NCI-H1930 (cell line): ENCODE results near the gene IDUA.
"Not testable (repeated sequence)": the region's sequence is repeated elsewhere in the genome, so short reads cannot be mapped to it uniquely, and the experiment has no call there.

Source experiments
- DNase-seq, 2 experiments: peaks; one replicate each; lab custom pipeline; 2025; lab: John Stamatoyannopoulos, UW

Gene IDUA

DNA sequence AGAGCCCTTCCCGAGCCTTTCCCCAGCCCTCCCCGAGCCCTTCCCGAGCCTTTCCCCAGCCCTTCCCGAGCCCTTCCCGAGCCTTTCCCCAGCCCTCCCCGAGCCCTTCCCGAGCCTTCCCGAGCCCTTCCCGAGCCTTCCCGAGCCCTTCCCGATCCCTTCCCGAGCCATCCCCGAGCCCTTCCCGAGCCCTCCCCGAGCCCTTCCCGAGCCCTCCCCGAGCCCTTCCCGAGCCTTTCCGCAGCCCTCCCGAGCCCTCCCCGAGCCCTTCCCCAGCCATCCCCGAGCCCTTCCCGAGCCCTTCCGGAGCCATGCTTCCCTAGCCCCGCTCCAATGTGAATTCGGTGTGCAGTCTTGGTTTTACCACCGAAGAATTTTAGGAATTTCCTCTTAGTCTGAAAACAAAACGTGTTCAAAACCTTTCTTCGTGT lies 59.8 kb downstream of the IDUA start:
- DNase-seq = peak; percentile 52 to 55

DNA sequence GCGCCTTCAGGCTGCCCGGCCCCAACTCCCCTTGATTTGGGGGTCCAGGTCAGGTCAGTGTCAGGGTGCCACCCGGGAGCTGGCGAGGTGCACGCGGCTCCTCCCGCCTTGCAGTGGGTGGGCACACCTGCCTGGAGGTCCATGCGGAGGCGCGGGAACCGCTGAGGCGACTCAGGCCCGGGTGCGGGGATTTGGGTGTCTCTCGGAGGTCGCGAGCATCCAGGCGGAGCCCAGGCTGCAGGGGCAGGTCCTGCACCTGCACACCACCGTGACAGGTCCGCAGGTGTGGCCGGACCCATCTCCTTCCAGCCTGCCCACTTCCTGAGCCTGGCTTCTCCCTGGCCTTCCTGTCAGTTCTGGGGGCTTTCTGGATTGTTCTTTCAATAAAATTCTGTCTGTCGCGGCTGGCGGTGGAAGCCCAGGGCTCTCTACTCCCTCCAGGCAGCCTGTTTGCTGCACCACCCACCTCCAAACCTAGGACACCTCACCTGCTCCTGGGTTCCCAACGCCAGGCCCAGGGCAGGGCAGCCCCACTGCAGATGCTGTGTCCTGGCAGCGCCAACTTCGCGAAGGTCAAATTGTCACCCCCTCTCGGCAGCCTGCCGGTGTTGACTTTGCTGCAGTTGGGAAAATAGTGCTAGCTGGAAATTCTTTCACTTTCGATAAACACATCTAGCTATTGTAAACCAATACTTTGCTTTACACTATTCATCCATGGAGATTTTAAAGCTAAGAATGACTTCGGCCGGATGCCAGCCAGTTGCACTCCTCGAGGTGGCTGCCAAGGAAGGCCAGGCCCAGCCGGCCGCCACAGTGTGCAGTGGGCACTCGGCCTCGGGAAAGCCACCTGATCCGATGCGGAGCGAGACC lies 60.5 kb downstream of the IDUA start:
- DNase-seq = no peak

DNA sequence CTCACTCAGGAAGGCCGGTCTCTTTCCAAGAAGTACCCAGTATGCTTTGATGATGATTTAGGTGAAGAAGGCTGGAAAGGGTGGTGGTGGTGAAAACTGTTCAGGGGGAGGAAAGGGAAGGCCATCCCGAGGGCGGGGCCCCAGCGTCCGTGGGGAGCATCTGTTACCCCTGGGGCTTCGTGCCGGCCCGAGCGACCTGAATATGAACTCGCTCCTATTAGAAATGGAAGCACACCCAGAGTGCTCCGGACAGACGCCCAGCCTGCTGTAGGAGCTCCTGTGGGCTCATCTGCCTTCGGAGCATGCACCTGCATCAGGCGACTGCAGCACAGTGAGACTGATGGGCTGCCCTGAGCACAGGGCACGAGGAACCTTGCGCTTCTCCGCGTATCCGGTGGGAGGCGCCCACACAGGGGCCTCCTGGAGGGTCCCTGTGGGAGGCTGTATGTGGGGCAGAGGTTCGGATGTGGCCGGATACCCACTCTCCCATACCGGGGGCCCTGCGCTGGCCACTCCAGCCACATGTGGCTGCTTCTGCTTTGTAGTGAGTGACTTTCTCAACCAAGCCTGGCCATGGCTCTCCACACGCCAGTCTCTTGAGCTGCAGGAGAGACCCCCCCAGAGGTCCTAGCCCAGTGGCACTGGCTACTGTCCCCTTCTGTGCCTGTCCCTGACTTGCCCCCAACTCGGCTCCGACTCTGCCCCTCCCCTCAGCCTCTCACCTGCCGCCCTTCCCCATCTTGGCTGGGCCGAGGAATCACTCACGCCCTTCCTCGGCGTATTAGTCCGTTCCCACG lies 61.3 kb downstream of the IDUA start:
- DNase-seq = no peak

DNA sequence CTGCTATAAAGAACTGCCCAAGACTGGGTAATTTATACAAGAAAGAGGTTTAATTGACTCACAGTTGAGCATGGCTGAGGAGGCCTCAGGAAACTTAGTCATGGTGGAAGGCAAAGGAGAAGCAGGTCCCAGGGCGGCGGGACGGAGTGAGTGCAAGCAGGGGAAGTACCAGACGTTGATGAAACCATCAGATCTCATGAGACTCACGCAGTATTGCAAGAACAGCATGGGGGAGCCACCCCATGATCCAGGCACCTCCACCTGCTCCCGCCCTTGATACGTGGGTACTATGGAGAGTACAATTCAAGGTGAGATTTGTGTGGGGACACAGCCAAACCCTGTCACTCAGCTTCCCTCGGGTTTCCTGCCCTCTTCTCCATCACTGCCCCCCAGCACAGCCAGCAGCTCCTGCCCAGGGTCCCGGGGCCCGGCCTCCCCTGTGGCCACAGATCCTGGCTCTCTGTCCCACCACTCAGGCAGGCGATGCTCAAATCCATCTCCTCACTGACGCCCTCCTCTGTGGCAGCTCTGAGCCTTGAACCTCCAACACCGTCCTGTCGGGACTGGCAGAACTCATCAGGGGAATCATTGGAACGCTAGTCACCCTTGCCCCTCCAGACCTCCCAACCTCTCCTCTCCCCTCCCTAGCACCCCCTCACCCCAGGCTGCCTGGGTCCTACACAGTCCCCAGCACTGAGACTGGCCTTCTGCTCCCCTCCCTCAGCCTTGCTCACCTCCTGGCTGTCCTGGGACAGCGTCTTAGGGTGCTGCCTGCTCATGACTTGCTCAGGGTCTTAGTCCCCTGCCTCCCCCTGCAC lies 62.1 kb downstream of the IDUA start:
- no peak for DNase-seq

DNA sequence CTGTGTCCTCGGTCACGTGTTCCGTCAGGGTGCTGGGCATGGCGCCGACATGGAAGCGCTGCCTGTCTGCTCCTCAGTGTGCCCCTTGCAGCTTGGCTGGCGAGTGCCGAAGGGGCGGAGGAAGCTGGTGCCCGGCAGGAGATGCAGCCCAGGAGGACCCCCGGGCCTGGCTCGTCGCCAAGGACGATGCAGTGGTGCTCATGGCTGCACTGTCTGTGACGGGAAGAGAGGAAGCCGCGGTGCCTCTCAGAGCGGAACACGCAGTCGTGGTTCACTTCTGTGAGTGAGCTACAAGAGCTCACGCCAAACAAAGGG lies 62.7 kb downstream of the IDUA start:
- DNase-seq = no peak

DNA sequence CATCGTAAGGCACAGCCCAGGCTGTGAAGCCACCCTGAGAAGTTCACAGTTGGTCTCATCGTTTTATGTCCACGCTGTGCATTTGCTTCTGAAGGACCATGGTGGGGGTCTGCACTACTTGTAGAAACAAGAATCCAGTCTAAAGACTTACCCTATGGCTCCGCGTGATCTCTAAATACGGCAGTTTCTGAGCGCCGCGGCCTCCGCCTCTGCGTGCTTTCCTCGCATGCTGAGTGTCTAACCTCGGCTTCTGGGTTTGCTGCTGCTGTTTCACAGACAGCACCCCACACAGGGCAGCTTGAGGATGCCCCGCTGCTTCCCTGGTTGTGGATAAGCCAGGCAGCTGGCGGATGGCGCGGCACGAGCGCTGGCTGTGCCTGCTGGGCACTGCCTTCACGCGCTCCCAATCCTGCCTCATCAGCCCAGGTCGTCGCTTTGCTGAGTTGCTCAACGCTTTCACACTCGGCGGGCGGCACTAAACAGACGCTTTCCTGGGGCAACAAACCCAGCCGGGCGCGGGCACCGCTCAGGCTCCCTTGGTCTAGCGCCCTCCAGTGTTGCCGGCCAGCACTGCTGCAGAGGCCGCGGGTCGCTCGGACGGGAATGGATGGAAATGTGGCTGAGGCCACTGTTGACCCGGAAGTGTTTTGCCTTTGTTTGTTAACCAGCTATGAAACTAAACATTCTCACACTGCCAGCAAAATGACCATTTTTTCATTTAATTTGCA lies 63.8 kb downstream of the IDUA start:
- no peak for DNase-seq

DNA sequence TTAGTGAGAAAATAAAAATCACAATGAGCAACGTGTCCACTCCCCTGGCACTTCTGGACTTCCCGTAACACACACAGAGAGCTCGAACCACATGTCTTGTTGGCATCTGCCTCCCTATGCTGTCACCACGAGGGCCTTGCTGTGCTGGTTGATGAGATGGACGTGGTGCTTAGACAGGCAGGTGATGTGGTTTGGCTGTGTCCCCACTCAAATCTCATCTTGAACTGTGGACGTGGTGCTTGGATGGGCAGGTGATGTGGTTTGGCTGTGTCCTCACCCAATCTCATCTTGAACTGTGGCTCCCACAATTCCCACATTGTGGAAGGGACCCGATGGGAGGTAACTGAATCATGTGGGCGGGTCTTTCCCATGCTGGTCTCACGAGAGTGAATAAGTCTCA lies 64.6 kb downstream of the IDUA start:
- DNase-seq = no peak

DNA sequence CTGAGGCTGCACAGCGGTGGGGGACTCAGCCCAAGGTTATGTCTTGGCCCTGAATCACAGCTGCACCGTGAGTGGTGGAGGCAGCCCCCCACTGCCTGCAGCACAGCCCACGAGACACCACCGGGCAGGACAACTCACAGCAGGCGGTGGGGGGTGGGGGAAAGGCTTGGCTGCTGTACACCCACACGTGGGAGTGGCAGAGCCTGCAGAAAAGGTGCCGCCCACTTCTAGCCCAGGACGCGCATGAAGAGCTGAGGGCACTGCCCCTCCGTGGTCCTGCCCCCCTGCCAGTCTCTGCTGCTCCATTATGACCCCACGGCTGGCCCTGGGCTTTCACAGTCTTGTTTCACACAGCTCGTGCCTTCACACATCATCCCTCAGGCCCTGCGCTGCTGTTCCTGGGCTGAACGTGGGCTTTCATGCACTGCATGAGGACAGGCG lies 65.4 kb downstream of the IDUA start:
- no peak for DNase-seq

DNA sequence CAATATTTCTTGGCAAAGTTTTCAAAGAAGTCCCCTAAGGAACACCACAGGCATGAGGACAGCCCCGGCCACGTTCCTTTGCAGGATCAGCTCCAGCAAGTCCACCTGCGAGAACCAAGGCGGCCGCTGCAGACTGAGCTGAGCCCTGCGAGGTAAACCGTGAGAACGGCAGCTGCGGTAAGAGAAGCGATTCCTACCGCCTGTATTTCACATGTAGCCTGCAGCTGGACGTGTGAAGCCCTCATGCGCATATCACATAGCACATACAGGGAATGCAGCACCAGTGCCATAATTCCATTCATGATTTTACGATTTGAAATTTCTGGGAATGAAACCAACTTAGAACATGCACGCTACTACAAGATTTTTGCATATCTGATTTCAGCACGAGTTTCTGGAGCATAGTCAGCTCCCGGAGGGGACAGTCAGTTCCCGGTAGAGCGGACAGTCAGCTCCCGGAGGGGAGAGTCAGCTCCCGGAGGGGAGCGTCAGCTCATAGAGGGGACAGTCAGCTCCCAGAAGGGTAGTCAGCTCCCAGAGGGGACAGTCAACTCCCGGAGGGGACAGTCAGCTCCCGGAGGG lies 66.3 kb downstream of the IDUA start:
- no peak for DNase-seq

DNA sequence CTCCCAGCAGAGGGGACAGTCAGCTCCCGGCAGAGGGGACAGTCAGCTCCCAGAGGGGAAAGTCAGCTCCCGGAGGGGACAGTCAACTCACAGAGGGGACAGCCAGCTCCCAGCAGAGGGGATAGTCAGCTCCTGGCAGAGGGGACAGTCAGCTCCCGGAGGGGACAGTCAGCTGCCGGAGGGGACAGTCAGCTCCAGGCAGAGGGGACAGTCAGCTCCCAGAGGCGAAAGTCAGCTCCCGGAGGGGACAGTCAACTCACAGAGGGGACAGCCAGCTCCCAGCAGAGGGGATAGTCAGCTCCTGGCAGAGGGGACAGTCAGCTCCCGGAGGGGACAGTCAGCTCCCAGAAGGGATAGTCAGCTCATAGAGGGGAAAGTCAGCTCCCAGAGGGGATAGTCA lies 67.0 kb downstream of the IDUA start:
- not testable (repeated sequence) for DNase-seq
